ENCODE measurements around the gene ZNF681.
A peak's percentile ranks its signal among the peaks of the same experiment; 100 is the strongest.

ZNF681 gene

GRCh38 chr19:23799321-23799720 lies 40.6 kb upstream of the ZNF681 start:
- Histone ChIP-seq H3K79me2 (ENCODE audit: insufficient read depth, low read length) (peaks cover 31% of the 10 kb centered on the region), H3K27me3 (ENCODE audit: insufficient read depth, low read length, poor library complexity) (no peaks in the 10 kb centered on the region), H3K27ac (ENCODE audit: low read length) (peak overlapping the region; percentile 70), H4K20me1 (ENCODE audit: insufficient read depth, low read length) (peaks cover 3% of the 10 kb centered on the region; the same call in 1 of the 2 replicates), H2AFZ (ENCODE audit: low read depth, low read length) (no peak overlapping the region), H3K36me3 (ENCODE audit: insufficient read depth, low read length) (no peaks in the 10 kb centered on the region; the same call in 1 of the 2 replicates), H3K4me2 (ENCODE audit: insufficient read depth, low read length) (peak overlapping the region; percentile 65), H3K4me3 (ENCODE audit: low read depth in 1 of 2, low read length in 2 of 2) (peak overlapping the region in 1 of 2 experiments; percentile 43; a peak in 2 of 4 replicates), H3K4me1 (ENCODE audit: insufficient read depth, low read length) (peaks cover 17% of the 10 kb centered on the region), H3K9ac (ENCODE audit: low read depth, low read length) (peak overlapping the region; percentile 37), H3K9me3 (ENCODE audit: insufficient read depth, low read length, severe bottlenecking) (no peaks in the 10 kb centered on the region)
- DNase-seq (peak; percentile 80), ATAC-seq (ENCODE audit: insufficient read depth, low read depth) (peak; percentile 100)
- TF ChIP-seq EZH2 (IDR thresholded peaks at IDR 0.05; ENCODE audit: borderline replicate concordance, low read depth, low read length, severe bottlenecking) (no peak), CTCF (IDR thresholded peaks at IDR 0.05; ENCODE audit: borderline replicate concordance, extremely low read depth, low read length, poor library complexity, severe bottlenecking) (no peak)

- peaks cover 15% of the 10 kb centered on the region for H3K79me2 ChIP-seq (ENCODE audit: insufficient read depth, low read length)
Observed at GRCh38 chr19:23795462-23795861, 36.8 kb upstream of the ZNF681 start.

GRCh38 chr19:23792784-23793183 lies 34.1 kb upstream of the ZNF681 start:
- Histone ChIP-seq H3K9me3 (ENCODE audit: insufficient read depth, low read length, severe bottlenecking) (no peaks in the 10 kb centered on the region), H3K27me3 (ENCODE audit: insufficient read depth, low read length, poor library complexity) (no peaks in the 10 kb centered on the region), H3K4me3 (ENCODE audit: low read depth in 1 of 2, low read length in 2 of 2) (no peak overlapping the region), H3K9ac (ENCODE audit: low read depth, low read length) (no peak overlapping the region), H3K4me1 (ENCODE audit: insufficient read depth, low read length) (no peaks in the 10 kb centered on the region), H3K36me3 (ENCODE audit: insufficient read depth, low read length) (0 out of 2 replicates have a peak, but pooled peaks cover 7% of the 10 kb centered on the region), H2AFZ (ENCODE audit: low read depth, low read length) (no peak overlapping the region), H3K79me2 (ENCODE audit: insufficient read depth, low read length) (peaks cover 18% of the 10 kb centered on the region), H4K20me1 (ENCODE audit: insufficient read depth, low read length) (no peaks in the 10 kb centered on the region), H3K4me2 (ENCODE audit: insufficient read depth, low read length) (no peak overlapping the region), H3K27ac (ENCODE audit: low read length) (no peak overlapping the region)
- ATAC-seq (ENCODE audit: insufficient read depth, low read depth) (no peak), DNase-seq (no peak)
- TF ChIP-seq EZH2 (IDR thresholded peaks at IDR 0.05; ENCODE audit: borderline replicate concordance, low read depth, low read length, severe bottlenecking) (no peak), CTCF (IDR thresholded peaks at IDR 0.05; ENCODE audit: borderline replicate concordance, extremely low read depth, low read length, poor library complexity, severe bottlenecking) (no peak)

More at GRCh38 chr19:23795462-23795861, 36.8 kb upstream of the ZNF681 start:
- DNase-seq (no peak), ATAC-seq (ENCODE audit: insufficient read depth, low read depth) (no peak)
- Histone ChIP-seq H2AFZ (ENCODE audit: low read depth, low read length) (no peak overlapping the region), H3K36me3 (ENCODE audit: insufficient read depth, low read length) (no peaks in the 10 kb centered on the region), H3K27me3 (ENCODE audit: insufficient read depth, low read length, poor library complexity) (no peaks in the 10 kb centered on the region), H3K9me3 (ENCODE audit: insufficient read depth, low read length, severe bottlenecking) (no peaks in the 10 kb centered on the region), H4K20me1 (ENCODE audit: insufficient read depth, low read length) (peaks cover 3% of the 10 kb centered on the region; the same call in 1 of the 2 replicates), H3K27ac (ENCODE audit: low read length) (no peak overlapping the region), H3K4me1 (ENCODE audit: insufficient read depth, low read length) (peaks cover 17% of the 10 kb centered on the region), H3K4me3 (ENCODE audit: low read depth in 1 of 2, low read length in 2 of 2) (no peak overlapping the region), H3K9ac (ENCODE audit: low read depth, low read length) (no peak overlapping the region), H3K4me2 (ENCODE audit: insufficient read depth, low read length) (no peak overlapping the region)
- no peak for TF ChIP-seq EZH2 (IDR thresholded peaks at IDR 0.05; ENCODE audit: borderline replicate concordance, low read depth, low read length, severe bottlenecking)
- no peak for TF ChIP-seq CTCF (IDR thresholded peaks at IDR 0.05; ENCODE audit: borderline replicate concordance, extremely low read depth, low read length, poor library complexity, severe bottlenecking)

Measured in DND-41 (cell line).